Prostate gland (tissue), 2 donors: ENCODE data around the gene BICD1.

Experiments used
- CTCF ChIP-seq, 4 experiments: fragments of 200-600 bp in 2 of 4; fragments of 450-650 bp in 2 of 4; sonication (generic) in 2 of 4; IDR thresholded peaks; 1 replicate in 3 of 4; 2 replicates in 1 of 4; pipeline ENCODE4 v1.5.1; 2016 to 2019; ENCODE audit warnings: antibody characterized with exemption in 4 of 4, mild to moderate bottlenecking in 2 of 4, moderate library complexity in 2 of 4
- POLR2A ChIP-seq: fragments of 450-650 bp; IDR thresholded peaks from one replicate; pipeline ENCODE4 v1.6.1; 2016; ENCODE audit warnings: antibody characterized with exemption, mild to moderate bottlenecking
- POLR2AphosphoS5 ChIP-seq: sonication (generic); formaldehyde crosslinking; IDR thresholded peaks from one replicate; pipeline ENCODE4 v1.6.1; 2017; ENCODE audit warnings: antibody characterized with exemption

- TF ChIP-seq POLR2AphosphoS5 (no peak), POLR2A (no peak), CTCF (IDR thresholded peaks at IDR 0.05) (no peak)
These were observed 19.3 kb upstream of the BICD1 start for GRCh38 chr12:32087306-32087705.
